Measurements from ENCODE around the gene TRIM5.
"Not testable (repeated sequence)": the region's sequence is repeated elsewhere in the genome, so short reads cannot be mapped to it uniquely, and the experiment has no call there.

TRIM5 gene

DNA sequence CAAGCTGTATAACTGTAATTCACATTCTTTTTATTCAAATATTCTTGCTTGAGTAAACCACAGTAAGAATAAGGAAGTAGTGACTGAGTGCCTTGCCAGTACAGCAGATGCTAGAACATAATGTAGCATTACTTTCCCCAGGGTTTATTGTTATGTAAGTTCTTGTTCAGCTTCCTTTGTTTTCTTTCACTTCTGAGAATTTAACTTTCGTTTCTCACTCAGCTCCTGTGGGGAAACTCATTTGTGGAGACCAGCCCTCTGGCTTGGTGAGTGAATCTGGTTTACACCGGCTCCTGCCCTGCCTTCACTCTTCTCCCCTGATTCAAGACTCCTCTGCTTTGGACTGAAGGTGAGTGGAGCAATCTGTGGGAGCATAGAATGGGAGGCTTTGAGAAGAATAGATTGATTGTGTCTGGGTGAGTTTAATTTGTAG, 4.7 kb upstream of the TRIM5 start, which contains the start of gene TRIM22:
Gene TRIM22, plus strand, starts transcription at position 240 of the 433 bp plus-strand sequence. CDS start 6,443 bp downstream, outside the sequence.
- DNase-seq (ENCODE audit: low spot score), result peak; percentile 71

DNA sequence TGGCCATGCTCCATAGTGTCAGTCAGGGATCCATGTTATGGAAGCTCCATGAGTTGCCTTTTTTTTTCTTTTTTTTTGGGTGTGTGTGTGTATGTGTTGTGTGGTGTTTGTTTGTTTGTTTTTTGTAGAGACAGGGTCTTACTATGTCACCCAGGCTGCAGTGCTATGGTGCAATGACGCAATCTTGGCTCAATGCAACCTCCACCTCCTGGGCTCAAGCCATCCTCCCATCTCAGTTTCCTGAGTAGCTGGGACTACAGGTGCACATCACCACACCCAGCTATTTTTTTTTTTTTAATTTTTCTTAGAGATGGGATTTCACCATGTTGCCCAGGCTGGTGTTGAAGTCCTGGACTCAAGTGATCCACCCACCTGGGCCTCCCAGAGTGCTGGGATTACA, 3.6 kb upstream of the TRIM5 start:
- no peak for DNase-seq (ENCODE audit: low spot score)

DNA sequence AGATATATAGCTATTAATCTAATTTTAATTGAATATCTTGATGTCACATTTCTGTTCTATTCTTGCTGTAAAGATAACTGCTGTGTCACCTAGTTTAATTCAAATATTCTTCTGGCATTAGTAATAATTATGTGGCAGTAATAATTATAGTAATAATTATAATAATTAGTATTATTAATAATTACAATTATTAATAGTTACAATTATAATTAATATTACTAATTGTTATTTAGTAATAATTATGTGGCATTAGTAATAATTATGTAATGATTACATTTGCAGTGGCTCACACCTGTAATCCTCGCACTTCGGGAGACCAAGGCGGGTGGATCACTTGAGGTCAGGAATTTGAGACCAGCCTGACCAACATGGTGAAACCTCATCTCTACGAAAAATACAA, 1.6 kb upstream of the TRIM5 start:
- DNase-seq (ENCODE audit: low spot score), result no peak

DNA sequence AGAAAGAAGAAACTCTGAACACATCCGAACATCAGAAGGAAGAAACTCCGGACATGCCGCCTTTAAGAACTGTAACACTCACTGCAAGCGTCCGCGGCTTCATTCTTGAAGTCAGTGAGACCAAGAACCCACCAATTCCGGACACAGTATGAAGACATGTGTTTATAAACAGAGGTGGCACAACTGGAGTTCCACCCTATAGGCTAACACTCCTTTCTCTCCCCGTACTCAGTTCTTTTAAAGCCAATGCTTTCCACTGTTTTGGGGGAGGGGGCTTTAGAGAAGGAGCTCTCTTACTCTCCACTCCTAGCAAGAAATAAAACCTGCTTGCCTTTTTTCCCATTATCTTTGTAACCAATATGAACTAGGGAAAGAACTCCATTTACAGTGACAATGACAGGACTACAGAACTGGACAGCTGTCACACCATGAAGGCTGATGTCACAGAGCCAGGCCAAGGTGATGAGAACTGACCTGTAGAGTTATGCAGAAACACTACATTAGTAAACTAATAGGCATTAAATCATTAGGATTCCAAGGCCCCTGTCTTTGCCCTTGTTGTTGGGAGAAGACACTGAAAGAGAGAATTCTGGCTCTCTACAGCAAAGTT, 733 bp downstream of the TRIM5 start:
- peak; percentile 11 for DNase-seq (ENCODE audit: low spot score)

DNA sequence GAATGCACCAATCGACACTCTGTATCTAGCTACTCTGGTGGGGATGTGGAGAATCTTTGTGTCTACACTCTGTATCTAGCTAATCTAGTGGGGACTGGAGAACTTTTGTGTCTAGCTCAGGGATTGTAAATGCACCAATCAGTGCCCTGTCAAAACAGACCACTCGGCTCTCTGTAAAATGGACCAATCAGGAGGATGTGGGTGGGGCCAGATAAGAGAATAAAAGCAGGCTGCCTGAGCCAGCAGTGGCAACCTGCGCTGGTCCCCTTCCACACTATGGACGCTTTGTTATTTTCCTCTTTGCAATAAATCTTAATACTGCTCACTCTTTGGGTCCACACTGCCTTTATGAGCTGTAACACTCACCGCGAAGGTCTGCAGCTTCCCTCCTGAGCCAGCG, 1.3 kb downstream of the TRIM5 start:
- DNase-seq (ENCODE audit: low spot score), result not testable (repeated sequence)

DNA sequence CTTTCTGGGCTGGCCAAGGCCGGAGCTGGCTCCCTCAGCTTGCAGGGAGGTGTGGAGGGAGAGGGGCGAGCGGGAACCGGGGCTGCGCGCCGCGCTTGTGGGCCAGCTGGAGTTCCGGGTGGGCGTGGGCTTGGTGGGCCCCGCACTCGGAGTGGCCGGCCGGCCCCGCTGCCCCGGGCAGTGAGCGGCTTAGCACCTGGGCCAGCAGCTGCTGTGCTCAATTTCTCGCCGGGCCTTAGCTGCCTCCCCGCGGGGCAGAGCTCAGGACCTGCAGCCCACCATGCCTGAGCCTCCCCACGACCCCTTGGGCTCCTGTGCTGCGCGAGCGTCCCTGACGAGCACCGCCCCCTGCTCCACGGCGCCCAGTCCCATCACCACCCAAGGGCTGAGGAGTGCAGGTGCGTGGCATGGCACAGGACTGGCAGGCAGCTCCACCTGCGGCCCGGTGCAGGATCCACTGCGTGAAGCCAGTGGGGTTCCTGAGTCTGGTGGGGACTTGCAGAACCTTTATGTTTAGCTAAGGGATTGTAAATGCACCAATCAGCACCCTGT, 1.9 kb downstream of the TRIM5 start:
- DNase-seq (ENCODE audit: low spot score), result not testable (repeated sequence)

DNA sequence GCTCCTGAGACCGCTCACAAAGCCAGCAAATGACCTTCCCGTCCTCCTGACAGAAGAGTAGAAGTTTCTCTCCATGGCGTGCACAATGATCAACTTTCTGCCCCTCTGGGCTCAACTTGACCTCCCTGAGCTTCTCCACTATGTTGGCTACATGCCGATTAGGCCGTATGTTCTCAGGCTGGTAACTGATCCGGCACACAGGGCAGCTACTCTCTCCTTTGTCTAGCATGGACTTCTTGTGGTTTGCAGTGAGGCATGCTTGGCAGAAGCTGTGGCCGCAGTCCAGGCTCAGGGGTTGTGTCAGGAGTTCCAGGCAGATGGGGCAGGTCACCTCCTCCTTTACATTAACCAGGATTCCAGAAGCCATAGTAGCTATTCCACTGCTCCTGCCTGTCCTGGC, 5.1 kb downstream of the TRIM5 start:
- DNase-seq (ENCODE audit: low spot score), result no peak

DNA sequence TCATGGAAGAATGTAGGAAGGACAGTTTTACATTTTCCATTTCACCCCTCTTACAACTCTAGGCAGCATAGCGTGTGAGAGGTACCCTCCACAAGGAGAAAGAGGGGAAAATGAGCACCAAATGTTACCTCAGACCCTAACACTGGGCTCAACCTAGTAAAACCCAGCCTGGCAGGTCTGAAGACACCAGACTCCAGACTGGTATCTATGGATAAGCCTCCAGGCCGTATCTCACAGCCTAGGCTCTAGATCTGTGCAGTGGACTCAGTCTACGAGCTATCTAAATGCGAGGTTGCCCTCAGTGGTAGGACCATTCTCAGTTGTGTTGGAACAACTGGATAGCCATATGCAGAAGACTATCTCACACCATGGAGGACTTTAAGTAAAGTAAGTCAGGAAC, 10.5 kb downstream of the TRIM5 start:
- no peak for DNase-seq (ENCODE audit: low spot score)

DNA sequence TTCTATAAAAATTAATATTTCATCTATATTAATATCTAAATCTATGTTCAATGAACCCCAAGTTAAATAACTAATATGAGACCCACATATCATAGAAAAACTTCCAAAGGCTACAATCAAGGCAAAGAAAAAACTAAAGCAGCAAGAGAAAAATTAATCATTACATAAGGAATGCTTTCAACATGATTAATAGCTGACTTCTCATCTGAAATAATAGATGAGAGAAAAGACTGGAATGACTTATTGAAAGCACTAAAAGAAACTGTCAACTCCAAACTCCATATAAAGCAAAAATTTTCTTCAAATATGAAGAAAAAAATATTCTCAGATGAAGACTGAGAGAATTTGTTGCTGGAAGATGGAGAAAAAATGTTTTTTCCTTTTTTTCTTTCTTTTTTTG, 13.0 kb downstream of the TRIM5 start:
- no peak for DNase-seq (ENCODE audit: low spot score)

DNA sequence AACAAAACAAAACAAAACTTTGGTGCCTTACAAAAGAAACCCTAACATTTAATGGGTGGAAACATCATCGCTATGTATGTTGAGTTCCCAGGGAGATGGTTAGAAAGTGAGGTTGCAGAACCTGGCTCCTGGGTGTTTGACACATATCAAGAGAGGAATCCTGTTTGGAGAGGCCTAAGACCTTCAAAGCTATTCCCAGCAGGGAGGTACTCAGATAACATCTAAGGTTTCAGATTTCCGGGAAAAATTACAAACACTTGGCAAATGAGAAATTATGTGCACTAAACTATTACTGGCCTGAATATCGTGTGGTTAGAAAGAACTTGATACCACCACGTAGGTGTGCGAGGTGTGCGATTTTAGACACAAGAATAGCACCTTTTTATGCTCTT, 18.5 kb downstream of the TRIM5 start:
- DNase-seq (ENCODE audit: low spot score), result no peak

DNA sequence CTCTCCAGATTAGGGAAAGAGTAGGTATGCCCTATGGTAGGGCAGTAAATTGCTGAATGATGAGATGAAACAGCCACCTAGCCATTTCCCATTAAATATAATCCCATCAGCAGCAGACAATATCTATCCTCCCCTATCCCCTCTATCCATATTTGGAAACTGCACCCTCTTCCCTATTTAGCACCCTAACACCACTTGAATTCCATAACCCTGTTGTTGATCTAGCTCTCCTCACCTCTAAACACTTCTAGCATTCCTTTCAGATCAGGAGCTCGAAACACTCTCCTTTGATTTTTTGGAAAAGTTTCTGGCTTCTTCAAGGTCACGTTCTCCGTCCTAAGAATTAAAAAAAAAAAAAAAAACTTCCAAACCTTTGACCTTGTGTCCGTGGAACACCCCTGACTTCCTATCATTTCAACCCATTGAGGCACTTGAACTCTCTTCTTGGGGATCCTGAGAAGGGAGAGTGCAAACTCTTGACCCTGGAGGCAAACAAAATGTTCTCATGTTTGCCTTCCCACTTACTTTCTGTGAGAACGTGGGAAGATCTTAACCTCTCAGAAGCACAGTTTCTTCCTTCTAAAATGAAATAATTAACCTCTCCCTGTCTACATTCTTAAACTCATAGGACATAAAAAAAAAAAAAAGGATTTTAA, 19.0 kb downstream of the TRIM5 start:
- no peak for DNase-seq (ENCODE audit: low spot score)

DNA sequence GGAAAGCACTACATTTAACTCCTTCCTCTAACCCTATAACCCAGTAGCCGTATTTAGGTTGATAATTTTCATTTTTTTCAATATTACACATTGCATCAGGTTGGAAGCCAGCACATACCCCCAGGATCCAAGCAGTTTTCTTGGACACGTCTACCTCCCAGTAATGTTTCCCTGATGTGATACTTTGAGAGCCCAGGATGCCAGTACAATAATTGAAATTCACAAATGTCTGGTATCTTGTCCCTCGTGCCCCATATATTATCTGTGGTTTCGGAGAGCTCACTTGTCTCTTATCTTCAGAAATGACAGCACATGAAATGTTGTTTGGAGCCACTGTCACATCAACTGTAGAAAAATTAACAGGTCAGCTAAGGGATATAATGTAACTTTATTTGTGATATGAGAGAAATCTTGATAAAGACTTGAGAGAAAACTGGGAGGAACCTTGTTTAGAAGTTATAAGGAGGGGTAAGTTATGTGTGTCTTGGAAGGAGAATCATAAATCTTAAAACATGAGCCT, 19.8 kb downstream of the TRIM5 start:
- no peak for DNase-seq (ENCODE audit: low spot score)

DNA sequence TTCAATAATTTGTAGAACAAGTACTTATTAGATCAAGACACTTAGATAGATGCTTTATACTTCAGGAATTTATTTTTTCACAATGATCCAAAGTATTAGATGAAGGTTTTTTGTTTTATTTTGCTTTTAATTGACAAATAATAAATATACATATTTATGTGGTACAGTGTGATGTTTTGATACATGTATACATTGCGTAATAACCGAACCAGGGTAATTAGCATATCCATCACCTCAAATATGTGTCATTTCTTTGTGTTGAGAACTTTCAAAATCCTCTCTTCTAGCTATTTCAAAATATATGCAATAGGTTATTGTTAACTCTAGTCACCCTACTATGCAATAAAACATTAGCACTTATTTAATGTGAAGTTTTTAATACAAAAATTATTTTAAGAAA, 21.4 kb downstream of the TRIM5 start:
- no peak for DNase-seq (ENCODE audit: low spot score)

DNA sequence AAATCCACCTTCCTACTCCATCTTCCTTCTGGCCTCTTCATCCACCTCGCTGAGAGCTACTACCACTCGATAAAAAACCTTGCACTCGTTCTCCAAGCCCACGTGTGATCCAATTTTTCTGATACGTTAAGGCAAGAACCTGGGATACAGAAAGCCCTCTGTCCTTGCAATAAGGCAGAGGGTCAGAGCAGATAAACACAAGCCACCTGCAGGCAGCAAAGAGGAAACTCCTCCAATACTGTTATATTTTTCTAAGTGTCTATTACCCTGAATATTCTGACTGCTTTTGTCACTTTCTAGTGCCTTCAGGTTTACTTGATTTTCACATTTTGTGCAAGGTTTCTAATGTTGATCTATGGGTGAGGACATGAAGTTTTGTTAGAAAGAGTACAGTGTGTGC, 26.6 kb downstream of the TRIM5 start:
- no peak for DNase-seq (ENCODE audit: low spot score)

DNA sequence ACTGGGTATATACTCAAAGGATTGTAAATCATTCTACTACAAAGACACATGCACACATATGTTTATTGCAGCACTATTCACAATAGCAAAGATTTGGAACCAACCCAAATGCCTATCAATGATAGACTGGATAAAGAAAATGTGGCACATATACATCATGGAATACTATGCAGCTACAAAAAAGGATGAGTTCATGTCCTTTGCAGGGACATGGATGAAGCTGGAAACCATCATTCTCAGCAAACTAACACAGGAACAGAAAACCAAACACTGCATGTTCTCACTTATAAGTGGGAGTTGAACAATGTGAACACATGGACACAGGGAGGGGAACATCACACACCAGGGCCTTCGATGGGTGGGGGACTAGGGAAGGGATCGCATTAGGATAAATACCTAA, 27.9 kb downstream of the TRIM5 start:
- DNase-seq (ENCODE audit: low spot score), result not testable (repeated sequence)

DNA sequence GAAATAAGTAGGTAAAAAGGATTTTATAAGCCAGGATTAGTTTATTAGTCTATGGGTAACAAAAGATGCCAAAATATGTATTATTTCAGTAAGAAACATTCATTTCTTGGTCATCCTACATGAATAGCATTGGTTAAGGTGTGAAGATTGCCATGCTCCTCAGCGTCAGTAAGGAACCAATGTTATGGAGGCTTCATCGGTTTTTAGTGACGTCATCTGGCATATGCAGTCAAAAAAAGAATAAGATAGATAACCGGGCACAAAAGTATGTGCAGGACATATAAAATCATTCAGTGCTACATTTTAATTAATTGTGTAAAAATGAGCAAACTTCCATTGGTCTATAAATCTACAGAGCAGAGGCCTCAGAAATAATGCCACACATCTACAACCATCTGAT, 29.4 kb downstream of the TRIM5 start:
- no peak for DNase-seq (ENCODE audit: low spot score)

DNA sequence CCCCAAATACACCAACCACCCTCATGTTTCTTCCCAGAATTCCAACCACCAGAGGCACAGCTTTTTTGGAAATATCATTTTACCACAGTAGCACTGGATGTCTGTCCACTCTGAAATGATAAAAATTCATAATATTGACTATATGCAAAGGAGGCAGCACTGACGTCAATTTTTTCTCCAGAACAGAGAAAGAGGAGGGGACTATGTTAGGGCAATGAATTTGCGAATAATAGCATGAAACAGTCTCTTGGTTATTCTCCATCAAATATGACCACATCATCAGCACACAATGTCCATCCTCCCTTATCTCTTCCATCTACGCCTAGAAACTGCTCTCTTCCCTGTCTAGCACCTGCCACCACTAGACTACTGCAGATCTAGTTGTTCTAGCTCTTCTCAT, 38.7 kb downstream of the TRIM5 start:
- DNase-seq (ENCODE audit: low spot score), result no peak

DNA sequence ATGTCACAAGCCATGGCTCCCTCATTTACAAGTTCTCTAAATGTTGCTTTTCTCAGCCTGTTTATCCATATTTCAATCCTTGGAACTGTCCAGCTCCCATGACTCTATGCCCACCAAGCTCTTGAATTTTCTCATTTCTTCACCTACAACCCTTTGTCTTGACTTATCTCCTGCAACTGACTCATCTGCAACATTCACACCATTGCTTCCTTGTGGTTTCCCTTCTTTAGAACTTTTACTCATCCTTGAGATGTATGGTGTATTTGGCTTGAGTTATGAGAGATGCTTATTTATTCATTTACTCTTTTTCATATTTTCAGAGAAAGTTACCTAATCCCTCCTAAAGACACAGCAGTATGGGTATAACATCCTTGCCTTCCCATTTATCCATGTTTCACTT, 41.3 kb downstream of the TRIM5 start:
- no peak for DNase-seq (ENCODE audit: low spot score)

DNA sequence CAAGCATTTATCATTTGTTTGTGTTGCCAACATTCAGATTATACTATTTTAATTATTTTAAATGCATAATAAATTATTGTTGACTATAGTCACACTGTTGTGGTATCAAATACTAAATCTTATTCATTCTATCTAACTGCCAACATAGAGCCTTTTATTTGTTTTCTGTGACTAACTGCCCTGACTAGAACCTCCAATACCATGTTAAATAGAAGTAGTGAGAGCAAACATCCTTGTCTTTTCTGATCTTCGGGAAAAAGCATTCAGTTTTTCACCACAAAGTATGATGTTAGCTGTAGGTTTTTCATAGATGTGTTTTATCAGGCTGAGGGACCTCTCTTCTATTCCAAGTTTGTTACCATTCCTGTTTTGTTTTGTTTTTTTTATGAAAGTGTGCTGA, 44.9 kb downstream of the TRIM5 start:
- DNase-seq (ENCODE audit: low spot score), result no peak

DNA sequence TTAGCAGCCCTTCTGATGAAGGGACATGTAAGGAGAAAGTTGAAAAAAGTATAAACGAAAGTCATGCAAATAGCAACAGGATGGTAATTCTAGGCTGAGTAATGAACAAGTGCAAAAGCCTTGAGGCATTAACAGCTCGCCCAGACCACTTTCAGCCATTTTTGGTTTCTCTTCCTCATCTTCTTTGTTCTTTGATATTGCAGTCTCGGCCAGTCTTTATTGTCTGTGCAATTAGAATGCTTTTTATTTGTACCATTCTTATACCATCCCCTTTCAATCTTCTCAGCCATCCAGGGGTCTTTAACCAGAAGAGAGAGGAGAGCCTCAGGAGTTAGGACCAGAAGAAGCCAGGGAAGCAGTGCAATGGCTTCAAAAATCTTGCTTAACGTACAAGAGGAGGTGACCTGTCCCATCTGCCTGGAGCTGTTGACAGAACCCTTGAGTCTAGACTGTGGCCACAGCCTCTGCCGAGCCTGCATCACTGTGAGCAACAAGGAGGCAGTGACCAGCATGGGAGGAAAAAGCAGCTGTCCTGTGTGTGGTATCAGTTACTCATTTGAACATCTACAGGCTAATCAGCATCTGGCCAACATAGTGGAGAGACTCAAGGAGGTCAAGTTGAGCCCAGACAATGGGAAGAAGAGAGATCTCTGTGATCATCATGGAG, 52.8 kb downstream of the TRIM5 start:
- no peak for DNase-seq (ENCODE audit: low spot score)

DNA sequence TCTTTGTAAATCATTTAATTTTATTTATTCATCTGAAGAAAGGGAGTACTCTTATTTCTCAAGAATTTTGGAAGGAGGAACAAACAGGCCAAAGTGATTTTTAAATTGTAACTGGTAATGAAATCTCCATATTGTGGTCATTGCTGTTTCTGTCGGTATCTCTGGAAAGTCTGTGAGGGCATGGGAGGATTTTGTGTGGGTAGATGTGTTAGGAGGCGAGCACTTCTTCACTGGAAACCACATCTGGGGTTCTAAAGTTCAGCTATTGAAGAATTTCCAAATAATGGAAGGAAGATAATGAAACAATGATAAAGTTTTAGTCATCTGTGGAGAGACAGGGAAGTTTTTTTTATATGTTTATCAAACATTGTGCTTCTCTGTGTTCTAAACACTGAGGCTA, 53.5 kb downstream of the TRIM5 start:
- DNase-seq (ENCODE audit: low spot score), result no peak

DNA sequence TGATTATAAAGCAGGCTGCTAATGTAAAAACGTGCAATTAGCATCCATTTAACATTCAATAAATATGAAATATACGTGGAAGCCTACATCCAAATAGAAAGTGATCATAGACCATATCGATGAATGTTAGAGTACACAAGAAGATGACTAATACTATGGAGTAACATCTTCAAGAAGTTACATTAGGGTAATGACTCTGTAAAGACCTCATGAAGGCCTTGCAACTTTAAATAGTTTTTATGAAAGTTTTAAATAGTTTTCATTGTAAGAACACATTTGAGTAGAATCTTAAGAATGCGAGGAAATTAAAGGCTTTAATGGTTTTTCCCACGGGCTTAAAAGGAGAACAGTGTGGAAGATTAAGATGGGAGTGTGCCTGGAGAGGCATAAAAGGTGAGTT, 58.7 kb downstream of the TRIM5 start:
- peak; percentile 43 for DNase-seq (ENCODE audit: low spot score)

DNA sequence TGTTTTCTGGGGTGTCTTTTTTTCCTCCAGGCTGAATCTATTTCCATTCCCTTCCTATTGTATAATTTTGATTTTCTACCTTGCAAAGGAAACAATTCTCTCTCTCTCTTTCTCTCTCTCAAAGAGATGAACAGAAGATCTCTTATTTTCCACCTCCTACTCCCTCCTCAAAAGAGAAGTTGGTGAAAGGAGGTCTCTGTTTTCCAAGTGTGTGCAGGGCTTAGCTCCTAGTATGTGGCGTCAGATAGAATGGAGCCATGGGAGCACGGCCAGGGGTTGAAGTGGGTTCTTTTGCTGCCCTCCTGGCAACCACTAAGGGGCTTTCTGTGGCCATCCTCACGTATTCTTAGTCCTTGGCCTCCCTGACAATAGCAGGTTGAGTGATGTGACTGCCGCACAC, 59.6 kb downstream of the TRIM5 start:
- DNase-seq (ENCODE audit: low spot score), result peak; percentile 15

Measured in AG20443 (cell line).